Gastrocnemius medialis (tissue), 4 donors: Measurements from ENCODE around the gene AP4E1. TPM values are rescaled to one million over a fixed set of nuclear protein-coding genes. Genes with fewer than 3 reads are reported as not detected.

Experiments
- ATAC-seq, 2 donors: fragments of 150-250 bp; one replicate each; pipeline ENCODE4 v1.9.1; 2016
- DNase-seq, 2 donors: peaks; one replicate each; pipeline ENCODE4 v3.0.0-alpha.2; 2019
- H3K27ac ChIP-seq, 4 donors: fragments of 200-600 bp; sonication (generic); 1 replicate in 1 of 4; 2 replicates in 3 of 4; pipeline ENCODE4 v1.5.1; 2016 to 2018; ENCODE audit warnings: mild to moderate bottlenecking in 2 of 4, moderate library complexity in 1 of 4
- H3K27me3 ChIP-seq, 3 donors: fragments of 200-600 bp; sonication (generic) in 2 of 3; 1 replicate in 1 of 3; 2 replicates in 2 of 3; pipeline versions ENCODE4 v1.5.1 to v1.6.0; 2016 to 2019; ENCODE audit warnings: mild to moderate bottlenecking in 1 of 3, moderate library complexity in 1 of 3
- H3K36me3 ChIP-seq, 2 donors: fragments of 200-600 bp; sonication (generic) in 1 of 2; one replicate each; pipeline ENCODE4 v1.5.1; 2017 to 2018
- H3K4me1 ChIP-seq, 2 donors: fragments of 200-600 bp; sonication (generic) in 1 of 2; one replicate each; pipeline ENCODE4 v1.5.1; 2016 to 2017; ENCODE audit warnings: mild to moderate bottlenecking in 2 of 2
- H3K4me3 ChIP-seq, 4 donors: fragments of 200-600 bp; sonication (generic) in 3 of 4; 1 replicate in 1 of 4; 2 replicates in 3 of 4; pipeline ENCODE4 v1.5.1; 2016 to 2019; ENCODE audit warnings: mild to moderate bottlenecking in 2 of 4
- H3K9me3 ChIP-seq, 3 donors: fragments of 200-600 bp; sonication (generic) in 2 of 3; 1 replicate in 1 of 3; 2 replicates in 2 of 3; pipeline ENCODE4 v1.5.1; 2016 to 2019
- POLR2A ChIP-seq, 2 donors: fragments of 450-650 bp; IDR thresholded peaks; one replicate each; pipeline ENCODE4 v1.6.1; 2017; ENCODE audit warnings: antibody characterized with exemption in 2 of 2, mild to moderate bottlenecking in 2 of 2, moderate library complexity in 2 of 2
- in situ Hi-C, 4 donors: fragments of 200-750 bp; cut with MboI; loops; one replicate each; pipeline versions ENCODE4 v1.15.0 to v1.8.0; 2017; ENCODE audit warnings: low sequenced_read_pairs in 4 of 4
- intact Hi-C: fragments of 100-400 bp; cut with DNase I; formaldehyde crosslinking; loops from one replicate; pipeline ENCODE4 v1.15.1; 2023; ENCODE audit warnings: low total_unique reads
- total RNA-seq, 4 donors: library from RNA; depleted of rRNA; stranded (reverse); fragments of >200 nt; gene quantifications; one replicate each; pipeline versions ENCODE4 v1.1.0 to v1.2.3, GENCODE V29; 2016
- TF ChIP-seq, protein P1 (sequence below), 5 experiments: fragments of 450-650 bp in 3 of 5; fragments of 200-600 bp in 2 of 5; sonication (generic) in 2 of 5; IDR thresholded peaks in 4 of 5; conservative IDR thresholded peaks in 1 of 5; 1 replicate in 4 of 5; 2 replicates in 1 of 5; pipeline ENCODE4 v1.5.1; 2016 to 2019; ENCODE audit warnings: antibody characterized with exemption in 5 of 5, mild to moderate bottlenecking in 3 of 5, moderate library complexity in 3 of 5

AP4E1 gene
- total RNA-seq, 4 donors from 2014 or later = 11.6 to 14.0 (median 13.4) TPM

DNA sequence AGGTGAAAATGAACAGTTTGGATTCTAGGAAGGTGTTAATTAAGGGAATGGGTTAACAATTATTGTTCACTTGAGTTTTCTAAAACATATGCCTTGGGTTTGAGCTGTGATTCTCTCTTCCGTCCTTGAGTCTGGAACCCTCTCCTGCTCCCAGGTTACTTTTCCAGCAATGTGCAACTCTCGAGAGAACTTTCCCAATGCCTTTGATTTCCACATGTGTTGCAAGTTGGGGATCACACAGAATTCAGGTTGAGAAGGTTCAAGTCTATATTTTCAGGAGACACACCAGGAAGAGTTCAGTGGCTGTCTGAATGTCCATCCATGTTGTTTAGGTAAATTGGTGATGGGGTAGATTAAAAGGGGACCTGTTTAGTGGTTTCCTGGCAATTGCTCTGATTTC lies 137.5 kb downstream of the AP4E1 start:
- in situ Hi-C loops = no loop called here
- DNase-seq (no peak), ATAC-seq (no peak)

DNA sequence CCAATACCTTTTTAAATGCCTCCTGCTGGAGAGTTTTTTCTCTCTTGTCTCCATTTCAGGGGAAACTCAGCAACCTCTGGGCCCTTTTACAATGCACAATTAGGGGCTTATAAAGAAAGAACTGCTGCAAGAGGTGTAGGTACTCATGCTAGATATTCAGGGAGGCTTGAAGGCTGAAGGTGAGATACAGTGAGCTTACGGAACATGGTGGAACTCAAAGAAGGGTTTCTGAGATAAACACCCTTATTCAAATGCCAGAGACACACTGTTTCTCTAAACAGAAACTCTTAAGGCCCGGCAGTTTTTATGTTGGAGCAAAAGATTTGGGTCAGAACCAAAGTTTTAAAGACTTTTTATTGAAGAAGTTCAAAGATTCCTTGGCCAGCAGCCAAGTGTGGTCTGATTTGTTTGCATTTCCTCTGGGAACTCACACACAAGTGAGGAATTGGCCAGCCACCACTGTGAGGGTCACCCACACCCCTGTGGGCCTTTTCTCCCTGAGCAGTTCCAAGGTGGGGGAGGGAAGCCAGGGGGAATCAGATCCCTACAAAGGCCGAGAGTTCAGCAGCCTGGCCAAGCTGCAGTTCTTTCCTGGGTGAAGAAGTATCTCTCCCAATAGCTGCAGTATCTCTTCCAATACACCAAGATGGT lies 138.4 kb downstream of the AP4E1 start:
- DNase-seq = no peak
- TF ChIP-seq, protein P1, sequence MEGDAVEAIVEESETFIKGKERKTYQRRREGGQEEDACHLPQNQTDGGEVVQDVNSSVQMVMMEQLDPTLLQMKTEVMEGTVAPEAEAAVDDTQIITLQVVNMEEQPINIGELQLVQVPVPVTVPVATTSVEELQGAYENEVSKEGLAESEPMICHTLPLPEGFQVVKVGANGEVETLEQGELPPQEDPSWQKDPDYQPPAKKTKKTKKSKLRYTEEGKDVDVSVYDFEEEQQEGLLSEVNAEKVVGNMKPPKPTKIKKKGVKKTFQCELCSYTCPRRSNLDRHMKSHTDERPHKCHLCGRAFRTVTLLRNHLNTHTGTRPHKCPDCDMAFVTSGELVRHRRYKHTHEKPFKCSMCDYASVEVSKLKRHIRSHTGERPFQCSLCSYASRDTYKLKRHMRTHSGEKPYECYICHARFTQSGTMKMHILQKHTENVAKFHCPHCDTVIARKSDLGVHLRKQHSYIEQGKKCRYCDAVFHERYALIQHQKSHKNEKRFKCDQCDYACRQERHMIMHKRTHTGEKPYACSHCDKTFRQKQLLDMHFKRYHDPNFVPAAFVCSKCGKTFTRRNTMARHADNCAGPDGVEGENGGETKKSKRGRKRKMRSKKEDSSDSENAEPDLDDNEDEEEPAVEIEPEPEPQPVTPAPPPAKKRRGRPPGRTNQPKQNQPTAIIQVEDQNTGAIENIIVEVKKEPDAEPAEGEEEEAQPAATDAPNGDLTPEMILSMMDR (IDR thresholded peaks at IDR 0.05 in 4 of 5, conservative IDR thresholded peaks at IDR 0.05 in 1 of 5) = no peak
- TF ChIP-seq POLR2A (IDR thresholded peaks at IDR 0.05) = no peak
- no peak overlapping the region for H3K27ac ChIP-seq
- no peak overlapping the region for H3K4me3 ChIP-seq
- no peaks in the 10 kb centered on the region for H3K9me3 ChIP-seq
- ATAC-seq = no peak
- no peaks in the 10 kb centered on the region for H3K27me3 ChIP-seq
- in situ Hi-C loops = no loop called here
- H3K36me3 ChIP-seq = no peaks in the 10 kb centered on the region
- intact Hi-C loops = no loop called here
- peaks cover 2 to 7% of the 10 kb centered on the region in 2 donors for H3K4me1 ChIP-seq

More for the DNA sequence above, 137.5 kb downstream of the AP4E1 start:
- H3K36me3 ChIP-seq = no peaks in the 10 kb centered on the region
- H3K9me3 ChIP-seq = no peaks in the 10 kb centered on the region
- no peak overlapping the region for H3K27ac ChIP-seq
- no peak overlapping the region for H3K4me3 ChIP-seq
- no peaks in the 10 kb centered on the region for H3K4me1 ChIP-seq
- intact Hi-C loops = no loop called here
- H3K27me3 ChIP-seq = no peaks in the 10 kb centered on the region
- TF ChIP-seq, protein P1 (IDR thresholded peaks at IDR 0.05 in 4 of 5, conservative IDR thresholded peaks at IDR 0.05 in 1 of 5) = no peak

DNA sequence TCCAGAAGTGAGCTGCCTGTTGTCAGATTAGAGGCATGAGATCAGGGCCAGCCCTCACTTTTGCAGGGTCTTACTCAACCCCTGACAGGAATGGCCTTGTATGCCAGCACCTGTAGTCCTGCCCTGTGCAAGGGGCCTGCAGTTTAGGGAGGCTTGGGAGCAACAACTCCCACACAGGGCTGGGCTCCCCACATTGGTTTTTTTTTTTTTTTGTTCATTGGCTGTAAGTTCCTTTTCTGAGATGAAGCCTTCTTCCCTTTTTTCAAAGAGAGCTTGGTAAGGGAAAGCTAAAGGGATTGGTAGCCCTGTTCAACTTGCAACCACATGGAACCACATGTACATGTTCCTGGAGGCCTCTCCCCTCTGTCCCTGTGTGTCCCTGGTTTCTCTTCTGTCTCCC lies 139.8 kb downstream of the AP4E1 start:
- no peaks in the 10 kb centered on the region for H3K27me3 ChIP-seq
- H3K4me1 ChIP-seq = peaks cover 2 to 12% of the 10 kb centered on the region in 2 donors
- H3K27ac ChIP-seq = no peak overlapping the region
- intact Hi-C loops (no loop called here), in situ Hi-C loops (no loop called here)
- TF ChIP-seq POLR2A (IDR thresholded peaks at IDR 0.05) = no peak
- TF ChIP-seq, protein P1 (IDR thresholded peaks at IDR 0.05 in 4 of 5, conservative IDR thresholded peaks at IDR 0.05 in 1 of 5) = no peak
- no peak for DNase-seq
- no peak for ATAC-seq
- H3K36me3 ChIP-seq = no peaks in the 10 kb centered on the region
- H3K9me3 ChIP-seq = no peaks in the 10 kb centered on the region
- H3K4me3 ChIP-seq = no peak overlapping the region

GRCh38 chr15:51049081-51049480 lies 140.6 kb downstream of the AP4E1 start:
- H3K9me3 ChIP-seq = no peaks in the 10 kb centered on the region
- no peaks in the 10 kb centered on the region for H3K27me3 ChIP-seq
- no peaks in the 10 kb centered on the region for H3K36me3 ChIP-seq
- intact Hi-C loops = no loop called here
- peaks cover 2 to 12% of the 10 kb centered on the region in 2 donors for H3K4me1 ChIP-seq
- ATAC-seq (no peak), DNase-seq (no peak)
- in situ Hi-C loops = no loop called here
- no peak overlapping the region for H3K4me3 ChIP-seq
- H3K27ac ChIP-seq = no peak overlapping the region
- TF ChIP-seq, protein P1 (IDR thresholded peaks at IDR 0.05 in 4 of 5, conservative IDR thresholded peaks at IDR 0.05 in 1 of 5) = no peak
- TF ChIP-seq POLR2A (IDR thresholded peaks at IDR 0.05) = no peak

GRCh38 chr15:51051776-51052175 lies 143.3 kb downstream of the AP4E1 start:
- Histone ChIP-seq H3K36me3 (no peaks in the 10 kb centered on the region), H3K9me3 (no peaks in the 10 kb centered on the region), H3K4me3 (no peak overlapping the region), H3K27me3 (no peaks in the 10 kb centered on the region), H3K4me1 (peaks cover 2 to 12% of the 10 kb centered on the region in 2 donors), H3K27ac (peak overlapping the region in 1 of 4 donors; percentile 4)
- ATAC-seq = peak; percentile 55 to 60
- peak; percentile 6 to 39 for DNase-seq
- TF ChIP-seq, protein P1 (IDR thresholded peaks at IDR 0.05 in 4 of 5, conservative IDR thresholded peaks at IDR 0.05 in 1 of 5) = no peak
- TF ChIP-seq POLR2A (IDR thresholded peaks at IDR 0.05) = no peak
- in situ Hi-C loops = no loop called here
- intact Hi-C loops = no loop called here
